GM19395 (cell line): Measurements from ENCODE around the gene PIGT.
A peak's percentile ranks its signal among the peaks of the same experiment; 100 is the strongest.

Source experiments
- ATAC-seq: cut with Tn5 transposase; IDR thresholded peaks from one replicate; pipeline ENCODE4 v1.9.1; 2021; ENCODE audit warnings: mild to moderate bottlenecking, moderate library complexity; ENCODE audit not compliant: unreplicated experiment

PIGT gene

DNA sequence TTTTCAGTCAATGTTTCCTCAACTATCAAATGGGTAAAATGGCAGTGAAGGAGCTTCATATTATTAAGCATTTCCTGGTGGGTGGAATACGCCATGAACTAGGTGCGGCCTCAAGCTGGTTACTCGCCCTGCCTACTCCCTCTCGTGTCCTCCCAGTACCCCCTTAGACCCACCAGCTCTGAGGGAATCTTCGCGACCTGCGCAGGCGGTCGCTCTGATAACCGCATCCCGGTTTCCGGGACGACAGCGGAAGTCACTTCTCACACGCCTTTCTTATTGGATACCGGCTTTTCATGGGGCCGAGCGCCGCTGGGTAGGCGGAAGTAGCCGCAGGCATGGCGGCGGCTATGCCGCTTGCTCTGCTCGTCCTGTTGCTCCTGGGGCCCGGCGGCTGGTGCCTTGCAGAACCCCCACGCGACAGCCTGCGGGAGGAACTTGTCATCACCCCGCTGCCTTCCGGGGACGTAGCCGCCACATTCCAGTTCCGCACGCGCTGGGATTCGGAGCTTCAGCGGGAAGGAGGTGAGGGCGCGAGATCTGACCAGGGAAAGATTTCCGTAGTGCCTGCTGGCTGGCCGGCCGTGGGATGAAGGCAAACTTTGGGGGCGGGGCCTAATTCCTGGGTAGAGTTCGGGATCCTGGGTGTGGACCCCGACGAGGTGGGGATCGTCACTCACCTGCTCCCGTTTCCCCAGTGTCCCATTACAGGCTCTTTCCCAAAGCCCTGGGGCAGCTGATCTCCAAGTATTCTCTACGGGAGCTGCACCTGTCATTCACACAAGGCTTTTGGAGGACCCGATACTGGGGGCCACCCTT is at the start of gene PIGT:
Gene PIGT (plus strand): TSS at position 320 of the 816 bp plus-strand sequence. CDS start 16 bp downstream, at position 336.
- ATAC-seq, result peak; percentile 83

DNA sequence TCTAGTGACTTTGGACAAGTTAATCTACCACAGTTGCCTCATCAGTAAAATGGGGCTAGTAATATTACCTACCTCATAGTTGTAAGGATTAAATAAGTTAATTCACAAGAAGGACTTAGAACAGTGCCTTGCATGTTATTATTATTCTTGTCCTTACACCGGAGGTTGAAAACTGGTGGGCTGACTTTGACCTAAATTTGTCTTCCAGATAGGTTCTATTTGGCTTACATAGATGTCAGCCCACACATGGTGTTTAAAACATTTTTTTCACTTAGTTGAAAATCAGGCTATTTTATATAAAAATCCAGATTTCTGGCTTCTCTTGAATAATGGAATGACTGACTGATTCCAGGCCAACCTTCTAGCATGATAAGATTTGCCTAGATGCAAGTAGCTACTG is 49.7 kb upstream of the PIGT start:
- ATAC-seq, result no peak

DNA sequence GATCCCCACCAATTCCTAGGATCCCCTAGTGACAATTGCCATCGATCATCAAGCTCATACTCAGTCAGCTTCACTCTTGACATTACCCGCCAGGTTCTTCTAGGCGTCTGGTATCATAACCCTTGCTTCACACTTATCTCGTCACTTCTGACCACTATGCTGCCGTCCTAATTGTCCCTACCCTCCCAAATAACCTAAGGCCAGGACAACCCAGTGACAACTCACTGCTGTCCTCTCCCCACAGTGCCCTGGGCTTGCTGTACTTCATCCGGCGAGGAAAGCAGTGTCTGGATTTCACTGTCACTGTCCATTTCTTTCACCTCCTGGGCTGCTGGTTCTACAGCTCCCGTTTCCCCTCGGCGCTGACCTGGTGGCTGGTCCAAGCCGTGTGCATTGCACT is 49.3 kb upstream of the PIGT start:
- ATAC-seq, result no peak

DNA sequence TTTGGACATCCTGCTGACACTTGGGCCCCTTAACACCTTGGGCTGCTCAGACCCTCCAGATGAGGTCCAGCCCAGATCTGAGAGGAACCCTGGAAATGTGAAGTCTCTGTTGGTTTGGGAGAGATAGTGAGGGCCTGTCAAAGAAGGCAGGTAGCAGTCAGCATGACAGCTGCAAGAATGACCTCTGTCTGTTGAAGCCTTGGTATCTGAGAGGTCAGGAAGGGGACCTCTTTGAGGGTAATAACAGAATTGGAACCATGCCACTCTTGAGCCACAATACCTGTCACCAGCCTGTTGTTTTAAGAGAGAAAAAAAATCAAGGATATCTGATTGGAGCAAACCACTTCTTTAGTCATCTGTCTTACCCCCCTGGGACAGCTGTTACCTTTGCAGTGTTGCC is 48.8 kb upstream of the PIGT start:
- no peak for ATAC-seq

DNA sequence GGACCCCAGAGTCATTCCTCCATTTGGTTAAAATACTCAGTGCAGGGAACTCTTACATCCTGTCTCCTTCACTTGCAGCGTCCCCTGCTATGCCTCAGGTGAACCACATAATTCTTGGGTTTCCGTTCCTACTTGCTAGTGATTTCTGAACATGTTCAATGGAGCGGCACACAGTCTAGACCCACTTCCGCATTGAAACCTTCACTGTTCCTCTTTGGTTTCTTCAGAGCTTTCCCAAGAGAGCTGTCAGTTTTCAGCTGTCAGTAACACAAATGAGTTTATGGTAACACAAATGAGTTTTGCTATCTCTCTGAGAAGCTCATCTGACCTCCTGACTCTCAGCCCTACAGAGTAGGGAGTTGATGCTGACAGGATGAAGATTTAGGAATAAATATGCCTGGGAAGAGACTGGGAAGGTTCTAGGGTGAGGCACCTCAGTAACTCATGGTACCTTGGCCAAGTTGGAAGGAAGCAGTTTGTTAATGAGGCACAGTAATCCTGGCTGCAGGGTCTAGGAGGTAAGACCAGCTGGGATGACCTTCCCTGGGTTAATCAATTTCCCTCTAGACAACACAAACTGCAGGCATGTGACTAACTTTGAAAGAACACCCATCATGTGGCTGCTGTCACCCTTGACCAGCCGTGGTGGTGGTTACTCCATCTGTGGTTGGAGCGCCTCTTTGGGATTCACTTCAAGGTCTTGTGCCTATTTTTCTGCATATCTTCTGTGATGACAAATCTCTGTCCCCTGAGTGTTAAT is 47.5 kb upstream of the PIGT start:
- ATAC-seq, result peak; percentile 81

DNA sequence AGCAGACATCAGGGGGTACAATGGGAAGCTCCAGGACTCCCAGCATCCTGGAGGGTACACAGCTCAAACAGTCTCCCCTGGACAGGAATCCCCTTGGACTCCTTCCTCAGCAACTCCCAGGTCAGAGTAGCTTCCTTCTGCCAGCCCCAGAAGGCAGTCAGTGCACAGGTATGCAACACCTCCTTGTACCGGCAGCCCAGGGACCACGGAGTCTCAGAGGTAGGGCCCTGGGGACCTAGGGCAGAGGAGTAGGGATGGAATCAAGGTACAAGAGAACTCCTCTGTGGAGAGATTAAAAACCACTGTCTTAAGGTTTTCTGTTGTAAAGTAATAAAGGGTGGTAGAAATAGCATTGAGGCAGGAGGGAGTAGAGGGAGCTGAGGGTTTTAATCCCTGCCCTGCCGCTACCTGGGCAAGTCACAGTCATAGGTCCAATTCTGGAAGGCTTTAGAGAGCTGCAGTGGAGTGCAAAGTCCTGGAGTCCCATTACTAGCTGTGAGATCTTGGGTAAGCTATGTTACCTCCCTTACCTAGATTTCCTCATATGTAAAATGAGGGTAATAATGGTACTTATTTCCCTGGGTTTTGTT is 45.3 kb upstream of the PIGT start:
- ATAC-seq, result no peak

DNA sequence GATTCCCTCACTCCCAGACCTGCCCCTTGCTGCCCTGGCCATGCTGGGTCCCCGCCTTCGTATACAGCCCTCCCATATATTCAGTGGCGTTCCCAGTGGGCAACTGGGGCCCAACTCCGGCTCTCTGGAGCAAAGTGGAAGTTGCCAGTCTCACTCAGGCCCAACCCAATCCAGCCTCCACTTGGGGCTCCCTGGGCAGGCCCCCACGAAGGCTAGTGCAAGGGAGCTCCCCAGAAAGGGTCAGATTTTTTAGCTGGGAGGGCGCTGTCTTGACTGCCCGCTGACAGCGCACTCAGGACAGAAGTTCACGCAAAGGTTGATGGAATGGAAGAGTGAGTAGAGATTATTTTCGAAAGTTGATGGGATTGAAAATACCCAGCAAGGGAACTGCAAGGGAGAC is 43.7 kb upstream of the PIGT start:
- no peak for ATAC-seq

DNA sequence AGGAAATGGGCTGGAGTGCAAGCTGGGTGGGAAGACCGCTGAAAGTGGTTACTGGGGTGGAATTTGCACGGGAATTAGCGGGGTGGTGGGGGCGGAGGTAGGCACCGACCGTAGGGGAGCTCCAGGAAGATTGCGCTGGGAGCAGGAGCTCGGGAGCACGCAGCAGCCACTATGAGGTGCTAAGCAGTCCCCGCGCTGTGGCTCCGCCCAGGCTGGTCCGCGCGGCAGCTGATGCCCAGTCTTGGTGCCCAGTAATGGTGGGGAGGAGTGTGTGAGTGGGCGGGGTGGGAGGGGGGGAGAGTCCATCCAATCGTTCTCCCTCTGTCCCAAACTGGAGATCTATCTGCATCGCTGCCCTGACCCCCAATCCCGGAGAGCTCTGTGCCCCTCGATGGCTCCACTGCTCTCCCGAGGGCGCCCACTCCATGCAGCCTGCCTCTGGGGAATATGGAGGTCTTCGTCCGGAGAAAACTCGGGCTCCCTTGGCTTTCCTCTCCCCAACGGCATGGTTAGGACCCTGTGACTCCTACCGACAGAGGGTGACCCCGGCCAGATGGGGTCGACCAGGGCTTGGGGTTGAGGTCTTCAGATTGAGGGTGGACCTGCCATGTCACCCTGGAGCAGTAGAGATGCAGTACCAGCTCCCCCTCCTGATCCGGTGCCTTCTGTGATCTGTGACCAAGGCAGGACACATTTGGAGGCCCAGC is 43.1 kb upstream of the PIGT start:
- ATAC-seq, result no peak

DNA sequence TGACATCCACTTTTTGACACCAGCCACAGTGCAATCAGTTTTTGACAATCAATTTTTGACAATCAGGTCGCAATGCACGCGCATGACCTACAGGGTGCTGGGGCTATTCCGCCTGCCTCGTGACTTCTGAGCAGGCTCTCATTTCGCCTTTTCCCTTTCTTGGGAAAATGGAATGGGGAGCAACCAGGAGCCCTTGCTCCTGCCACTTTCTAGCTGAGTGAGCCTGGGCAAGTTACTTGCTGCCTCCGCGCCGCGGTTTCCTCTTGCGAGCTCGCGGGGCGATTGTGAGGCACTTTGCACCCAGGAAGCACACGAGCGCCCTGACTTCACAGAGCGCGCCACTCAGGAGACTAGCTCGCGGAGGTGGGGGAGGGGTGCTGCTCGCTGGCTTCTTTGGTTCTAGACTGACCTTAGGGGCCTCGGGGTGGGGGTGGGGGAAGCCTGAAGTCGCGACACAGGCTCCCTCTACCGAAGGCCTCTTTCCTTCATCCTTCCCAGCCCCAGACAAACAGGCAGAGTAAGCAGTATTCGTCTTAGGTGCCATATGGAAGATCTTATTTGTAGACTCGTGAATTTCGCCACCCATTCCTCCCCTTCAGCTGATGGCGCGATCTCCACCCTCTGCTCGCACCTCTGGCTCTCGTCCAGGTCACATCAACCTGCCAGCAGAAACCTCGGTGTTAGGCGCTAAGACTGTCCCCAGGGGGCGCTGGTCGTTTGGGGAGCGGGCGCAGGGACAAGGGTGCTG is 42.4 kb upstream of the PIGT start:
- ATAC-seq, result peak; percentile 76

DNA sequence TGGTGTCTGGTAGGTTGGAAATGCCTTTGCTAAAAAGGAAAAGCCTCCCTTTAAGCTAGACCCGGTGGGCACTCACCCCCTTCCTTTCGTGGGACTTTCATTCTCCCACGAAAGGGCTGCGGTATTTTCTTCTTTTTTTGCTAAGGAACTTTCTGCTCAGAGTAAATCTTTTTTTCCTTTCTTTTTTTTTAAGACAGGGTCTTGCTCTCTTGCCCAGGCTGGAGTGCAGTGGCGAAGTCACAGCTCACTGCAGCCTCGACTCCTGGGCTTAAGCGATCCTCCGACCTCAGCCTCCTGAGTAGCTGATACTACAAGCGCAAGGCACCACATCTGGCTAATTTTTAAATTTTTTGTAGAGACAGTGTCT is 41.9 kb upstream of the PIGT start:
- no peak for ATAC-seq

DNA sequence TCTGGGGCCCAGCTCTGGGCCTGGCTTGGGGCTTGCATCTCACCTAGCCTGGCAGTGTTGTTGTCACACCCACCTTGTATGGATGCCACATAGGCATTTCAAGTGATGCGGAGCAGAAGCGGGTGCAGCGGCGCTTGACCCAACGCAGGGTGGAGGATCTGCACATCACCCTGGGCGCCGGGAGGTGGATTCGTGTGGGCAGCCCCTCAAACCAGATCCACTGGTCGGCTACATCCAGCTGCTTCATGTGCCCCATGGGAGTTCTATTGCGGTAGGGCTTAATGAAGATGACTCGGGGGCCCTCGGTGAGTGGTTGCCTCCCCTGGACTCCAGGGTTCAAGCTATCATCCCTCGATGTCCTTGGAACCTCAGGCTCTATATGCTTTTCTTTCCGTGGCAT is 41.0 kb upstream of the PIGT start:
- no peak for ATAC-seq

DNA sequence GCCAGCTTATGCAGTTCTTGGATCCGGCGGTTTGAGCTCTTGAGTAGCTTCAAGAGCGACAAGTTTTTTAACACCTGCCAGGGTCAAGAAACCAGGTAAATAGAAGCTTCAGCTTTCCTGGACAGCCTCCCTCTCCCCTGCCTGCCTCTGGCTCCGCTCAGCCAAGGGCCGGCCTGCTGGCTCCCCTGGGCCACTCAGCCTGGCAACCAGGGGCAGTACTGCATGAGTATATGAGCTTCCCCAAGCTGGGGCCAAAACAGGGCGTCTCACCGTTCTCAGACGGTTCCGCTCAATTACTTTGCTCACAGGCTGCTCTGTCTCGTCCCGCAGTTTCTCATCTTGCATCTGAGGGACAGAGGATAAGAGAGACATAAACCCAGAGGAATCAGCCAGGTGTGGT is 38.7 kb upstream of the PIGT start:
- no peak for ATAC-seq

DNA sequence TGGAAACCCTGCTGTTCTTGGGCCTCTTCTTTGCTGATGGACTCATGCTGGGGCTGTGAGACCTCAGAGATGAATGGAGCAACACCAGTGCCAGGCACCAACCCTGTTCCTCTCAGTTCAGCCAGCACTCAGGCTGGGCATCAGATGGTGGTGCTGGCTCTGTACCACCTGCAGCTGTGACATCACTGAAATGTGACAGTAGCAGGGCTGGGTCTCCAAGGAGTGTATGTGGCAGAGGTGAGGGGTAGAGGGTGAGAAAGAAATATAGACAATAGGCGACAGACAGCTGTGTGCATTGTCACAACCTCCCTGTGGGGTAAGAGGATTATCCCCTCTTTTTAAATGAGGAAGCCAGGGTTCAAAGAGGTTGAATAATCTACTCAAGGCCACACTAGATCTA is 37.8 kb upstream of the PIGT start, which contains the start of gene TP53TG5:
Gene TP53TG5 (minus strand): TSS at position 135 of the 400 bp plus-strand sequence. CDS start 89 bp downstream, at position 46.
- ATAC-seq, result no peak

DNA sequence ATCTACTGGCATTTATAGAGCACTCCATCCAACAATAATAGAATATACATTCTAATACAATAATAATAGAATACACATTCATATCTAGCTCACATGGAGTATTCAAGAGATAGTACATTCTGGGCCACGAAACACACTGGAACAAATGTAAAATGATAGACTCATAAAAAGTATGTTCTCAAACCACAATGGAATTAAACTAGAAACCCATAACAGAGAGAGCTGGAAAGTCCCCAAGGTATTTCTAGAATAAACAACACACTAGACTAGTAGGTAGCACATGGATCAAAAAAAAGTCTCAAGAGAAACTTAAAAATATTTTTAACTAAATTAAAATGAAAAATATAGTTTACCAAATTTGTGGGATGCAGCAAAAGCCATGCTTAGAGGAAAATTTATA is 28.7 kb upstream of the PIGT start:
- no peak for ATAC-seq

DNA sequence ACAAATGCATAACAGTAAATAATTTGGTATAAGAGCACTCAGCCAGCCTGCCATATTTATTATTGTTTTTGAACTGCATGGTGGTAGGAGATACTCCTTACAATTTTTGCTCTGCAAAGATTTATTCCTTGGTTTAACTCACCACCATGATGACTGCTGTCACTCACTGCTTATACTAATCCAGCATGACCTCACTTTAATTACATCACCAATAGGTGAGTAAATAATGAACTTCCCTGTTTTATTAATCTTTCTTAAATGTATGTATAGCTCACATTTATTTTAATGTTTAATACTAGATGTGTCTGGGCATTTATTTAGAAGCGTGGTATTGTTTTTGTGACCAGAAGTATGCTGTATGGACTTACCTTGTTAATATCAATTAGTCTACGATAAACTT is 25.0 kb upstream of the PIGT start:
- no peak for ATAC-seq

DNA sequence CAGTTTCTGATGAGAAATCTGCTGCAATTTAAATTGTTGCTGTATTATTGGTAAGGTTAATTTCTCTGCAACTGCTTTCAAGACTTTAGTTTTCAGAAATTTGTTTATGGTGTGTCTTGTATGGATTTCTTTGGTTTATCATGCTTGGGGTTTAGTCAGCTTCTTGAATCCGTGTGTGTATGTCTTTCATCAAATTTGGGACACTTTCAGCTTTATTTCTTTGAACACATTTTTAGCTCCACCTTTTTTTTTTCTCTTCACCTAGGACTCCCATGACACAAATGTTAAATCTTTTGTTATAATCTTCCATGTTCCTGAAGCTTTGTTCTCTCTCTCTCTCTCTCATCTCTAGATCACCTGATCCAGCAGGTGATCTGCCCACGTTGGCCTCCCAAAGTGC is 24.4 kb upstream of the PIGT start:
- no peak for ATAC-seq

DNA sequence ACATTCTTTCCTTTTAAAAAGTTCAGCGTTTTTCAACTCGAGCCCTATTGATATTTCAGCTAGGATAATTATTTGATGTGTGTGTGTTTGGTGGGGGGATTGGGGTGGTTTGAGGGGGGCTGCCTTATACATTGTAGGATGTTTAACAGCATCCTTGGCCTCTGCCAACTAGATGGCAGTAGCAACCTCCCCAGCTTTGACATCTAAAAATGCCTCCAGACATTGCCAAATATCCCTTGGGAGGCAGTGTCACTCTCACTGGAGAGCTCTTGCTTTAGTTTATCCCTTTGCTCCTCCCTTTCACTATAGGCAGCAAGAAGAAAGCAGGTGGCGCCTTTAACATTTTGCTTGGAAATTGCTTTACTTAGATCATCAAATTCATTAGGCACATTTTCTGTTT is 23.2 kb upstream of the PIGT start:
- no peak for ATAC-seq

DNA sequence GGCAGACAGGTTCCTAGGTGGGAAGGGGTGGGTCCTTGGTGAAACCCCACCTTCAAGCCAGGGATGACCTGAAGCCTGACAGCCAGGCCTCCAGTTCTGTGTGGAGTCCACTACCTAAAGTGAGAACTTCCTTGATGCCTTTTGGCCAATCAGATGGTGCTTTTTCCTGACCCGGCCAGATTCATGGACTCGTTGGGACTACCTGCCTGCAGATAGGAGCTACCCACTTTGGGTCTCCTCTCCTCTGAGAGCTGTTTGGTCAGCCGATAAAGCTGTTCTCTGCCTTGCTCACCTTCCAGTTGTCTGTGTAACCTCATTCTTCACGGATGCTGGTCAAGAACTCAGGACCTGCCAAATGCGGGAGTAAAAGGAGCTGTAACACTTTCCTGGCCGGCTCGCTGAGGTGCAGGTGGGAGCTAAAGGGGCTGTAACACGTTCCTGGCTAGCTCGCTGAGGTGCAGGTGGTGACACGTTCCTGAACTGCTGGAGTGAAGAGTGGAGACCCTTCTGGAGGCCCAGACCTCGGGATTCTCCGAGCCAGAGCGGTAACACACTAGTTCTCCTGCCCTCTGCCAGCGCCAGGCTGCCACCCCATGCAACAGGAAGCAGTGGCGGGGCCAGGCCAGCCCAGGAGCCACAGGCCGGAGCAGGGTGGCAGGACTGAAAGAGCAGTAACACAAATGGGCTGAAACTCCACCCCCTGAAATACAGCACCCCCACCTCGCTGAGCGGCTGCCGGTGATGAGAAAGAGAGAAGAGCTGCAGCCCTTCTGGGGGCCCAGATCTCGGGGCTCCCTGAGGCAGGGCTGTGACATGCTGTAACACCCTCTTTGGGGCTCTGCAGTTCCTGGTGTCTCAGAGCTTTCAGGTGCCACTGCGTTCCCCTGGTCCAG is 21.5 kb upstream of the PIGT start:
- no peak for ATAC-seq

DNA sequence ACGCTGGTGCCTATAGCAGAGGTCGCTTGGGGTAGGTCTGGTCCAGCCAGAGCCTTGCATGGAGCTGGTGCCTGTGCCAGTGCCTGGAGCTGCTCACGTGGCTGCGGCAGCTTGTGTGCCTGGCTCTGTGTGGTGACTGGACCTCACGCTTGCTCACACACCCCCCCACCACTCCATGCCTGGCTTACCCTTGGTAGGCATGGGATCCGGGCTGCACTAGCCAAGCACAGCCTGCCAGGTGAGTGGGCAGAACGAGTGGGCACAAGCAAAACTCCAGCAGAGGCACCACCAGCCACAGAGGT is 20.9 kb upstream of the PIGT start:
- ATAC-seq, result no peak

DNA sequence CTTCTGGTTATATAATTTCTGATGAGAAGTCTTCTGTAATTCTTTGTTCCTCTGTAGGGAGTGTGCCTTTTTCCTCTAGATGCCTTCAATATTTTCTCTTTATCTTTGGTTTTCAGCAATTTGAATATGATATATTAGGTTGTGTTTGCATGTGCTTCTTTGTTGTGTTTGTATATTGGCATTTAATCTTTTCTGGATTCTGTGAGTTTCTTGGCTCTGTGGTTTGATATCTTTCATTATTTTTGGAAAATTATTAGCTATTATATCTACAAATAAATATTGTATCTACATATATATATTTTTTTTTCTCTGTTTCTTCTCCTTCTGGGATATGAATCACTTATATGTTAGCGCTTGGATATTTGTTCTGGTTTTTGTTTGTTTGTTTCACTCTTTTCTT is 16.9 kb upstream of the PIGT start:
- ATAC-seq, result no peak
